Panc1 (cell line): Measurements from ENCODE around the gene ZNF892. TPM values are rescaled to one million over a fixed set of nuclear protein-coding genes. Genes with fewer than 3 reads are reported as not detected.

ENCODE experiments used
- ATAC-seq: fragments of 200-7000 bp; cut with Tn5 transposase; 2 replicates; pipeline ENCODE4 v1.9.1; 2020; ENCODE audit warnings: mild to moderate bottlenecking, moderate library complexity
- BruUV-seq: library from RNA; stranded (reverse); fragments of 400-500 nt; replicated peaks from 2 replicates; lab custom pipeline; 2021; lab: Mats Ljungman, UMichigan
- CTCF ChIA-PET: fragments of 300-600 bp; sonication (Branson Sonifier 250); formaldehyde crosslinking; loops from one replicate; lab custom pipeline; 2022; ENCODE audit warnings: antibody characterized with exemption; lab: Charles Lee
- POLR2A ChIA-PET: fragments of 300-600 bp; sonication (Branson Sonifier 250); formaldehyde crosslinking; loops from one replicate; lab custom pipeline; 2022; ENCODE audit warnings: antibody characterized with exemption; lab: Charles Lee
- DNase-seq: peaks from one replicate; pipeline ENCODE4 v3.0.0-alpha.2; 2010; ENCODE audit warnings: low read depth, low spot score
- H3K27ac ChIP-seq: 2 replicates; pipeline ENCODE4 v1.5.1; 2011; ENCODE audit warnings: mild to moderate bottlenecking, low read length, inconsistent platforms
- H3K27me3 ChIP-seq: fragments of 200-500 bp; sonication (Bioruptor generic); 2 replicates; pipeline ENCODE4 v1.6.0; 2014; ENCODE audit warnings: low read length, inconsistent platforms; ENCODE audit not compliant: control insufficient read depth, insufficient read depth
- H3K36me3 ChIP-seq: fragments of 200-500 bp; sonication (Bioruptor generic); 2 replicates; pipeline ENCODE4 v1.5.1; 2014; ENCODE audit warnings: inconsistent platforms, mild to moderate bottlenecking, low read length, moderate library complexity; ENCODE audit not compliant: control insufficient read depth, insufficient read depth
- H3K4me1 ChIP-seq: 2 replicates; pipeline ENCODE4 v1.5.1; 2011; ENCODE audit warnings: inconsistent platforms, mild to moderate bottlenecking, low read length, moderate library complexity; ENCODE audit not compliant: control insufficient read depth, insufficient read depth
- H3K4me3 ChIP-seq, 2 experiments: 2 replicates each; pipeline ENCODE4 v1.5.1; 2011 to 2012; ENCODE audit warnings: low read depth in 2 of 2, low read length in 2 of 2, mild to moderate bottlenecking in 2 of 2, inconsistent platforms in 1 of 2, moderate library complexity in 1 of 2
- H3K9me3 ChIP-seq: fragments of 200-500 bp; sonication (Bioruptor generic); 2 replicates; pipeline ENCODE4 v1.5.1; 2014; ENCODE audit warnings: low read depth, mild to moderate bottlenecking, inconsistent platforms, low read length, moderate library complexity; ENCODE audit not compliant: control insufficient read depth, insufficient read depth
- POLR2AphosphoS5 ChIP-seq: IDR thresholded peaks from 2 replicates; pipeline ENCODE4 v1.6.1; 2012; ENCODE audit warnings: mild to moderate bottlenecking, low read depth, low read length, moderate library complexity
- SIN3A ChIP-seq: IDR thresholded peaks from 2 replicates; pipeline ENCODE4 v1.6.1; 2012; ENCODE audit warnings: low read depth, mild to moderate bottlenecking, low read length, moderate library complexity, borderline replicate concordance; ENCODE audit not compliant: insufficient read depth
- TCF7L2 ChIP-seq: IDR thresholded peaks from 2 replicates; pipeline ENCODE4 v1.6.1; 2011; ENCODE audit warnings: mild to moderate bottlenecking, low read depth, low read length, inconsistent platforms
- in situ Hi-C: cut with HindIII; loops from 2 replicates; pipeline ENCODE4 v1.10.0; 2016; ENCODE audit warnings: low sequenced_read_pairs, low pct_unique_long_range_greater_than_20kb
- intact Hi-C: fragments of 100-400 bp; cut with micrococcal nuclease; formaldehyde crosslinking; loops from one replicate; pipeline ENCODE4 v1.10.0; 2022; ENCODE audit not compliant: unreplicated experiment
- total RNA-seq: library from RNA; stranded (reverse); gene quantifications from one replicate; pipeline ENCODE4 v1.2.1, GENCODE V29; 2021; ENCODE audit not compliant: unreplicated experiment
- TF ChIP-seq, protein P1 (sequence below), 2 experiments: IDR thresholded peaks; 2 replicates each; pipeline ENCODE4 v1.6.1; 2011 to 2012; ENCODE audit warnings: low read depth in 2 of 2, control low read depth in 1 of 2, low read length in 1 of 2, mild to moderate bottlenecking in 1 of 2, moderate library complexity in 1 of 2; ENCODE audit not compliant: insufficient read depth in 1 of 2
- TF ChIP-seq, protein P2 (sequence below): fragments of 450-650 bp; IDR thresholded peaks from 2 replicates; pipeline ENCODE4 v1.5.1; 2017; ENCODE audit warnings: mild to moderate bottlenecking

Gene ZNF892
- total RNA-seq, 1 experiment from 2014 or later: 8.1 TPM

GRCh38 chr2:95158891-95159619 is 48.3 kb upstream of the ZNF892 start:
- no TSS peak for BruUV-seq
- Histone ChIP-seq H3K4me3 (peak overlapping the region; percentile 68 to 74), H3K9me3 (peaks cover 42% of the 10 kb centered on the region), H3K27ac (peak overlapping the region; percentile 84), H3K36me3 (no peaks in the 10 kb centered on the region; the same call in 1 of the 2 replicates), H3K4me1 (peaks cover 8% of the 10 kb centered on the region), H3K27me3 (no peaks in the 10 kb centered on the region)
- DNase-seq (no peak), ATAC-seq (peak; percentile 82)
- ChIA-PET CTCF (no interaction called here), POLR2A (interaction anchor here (0.6 kb wide), 2 partner anchors 14 to 134 kb away, joined by 7 to 10 read pairs; partner anchors contain the start of gene MAL)
- in situ Hi-C loops (no loop called here), intact Hi-C loops (no loop called here)
- TF ChIP-seq, protein P1, sequence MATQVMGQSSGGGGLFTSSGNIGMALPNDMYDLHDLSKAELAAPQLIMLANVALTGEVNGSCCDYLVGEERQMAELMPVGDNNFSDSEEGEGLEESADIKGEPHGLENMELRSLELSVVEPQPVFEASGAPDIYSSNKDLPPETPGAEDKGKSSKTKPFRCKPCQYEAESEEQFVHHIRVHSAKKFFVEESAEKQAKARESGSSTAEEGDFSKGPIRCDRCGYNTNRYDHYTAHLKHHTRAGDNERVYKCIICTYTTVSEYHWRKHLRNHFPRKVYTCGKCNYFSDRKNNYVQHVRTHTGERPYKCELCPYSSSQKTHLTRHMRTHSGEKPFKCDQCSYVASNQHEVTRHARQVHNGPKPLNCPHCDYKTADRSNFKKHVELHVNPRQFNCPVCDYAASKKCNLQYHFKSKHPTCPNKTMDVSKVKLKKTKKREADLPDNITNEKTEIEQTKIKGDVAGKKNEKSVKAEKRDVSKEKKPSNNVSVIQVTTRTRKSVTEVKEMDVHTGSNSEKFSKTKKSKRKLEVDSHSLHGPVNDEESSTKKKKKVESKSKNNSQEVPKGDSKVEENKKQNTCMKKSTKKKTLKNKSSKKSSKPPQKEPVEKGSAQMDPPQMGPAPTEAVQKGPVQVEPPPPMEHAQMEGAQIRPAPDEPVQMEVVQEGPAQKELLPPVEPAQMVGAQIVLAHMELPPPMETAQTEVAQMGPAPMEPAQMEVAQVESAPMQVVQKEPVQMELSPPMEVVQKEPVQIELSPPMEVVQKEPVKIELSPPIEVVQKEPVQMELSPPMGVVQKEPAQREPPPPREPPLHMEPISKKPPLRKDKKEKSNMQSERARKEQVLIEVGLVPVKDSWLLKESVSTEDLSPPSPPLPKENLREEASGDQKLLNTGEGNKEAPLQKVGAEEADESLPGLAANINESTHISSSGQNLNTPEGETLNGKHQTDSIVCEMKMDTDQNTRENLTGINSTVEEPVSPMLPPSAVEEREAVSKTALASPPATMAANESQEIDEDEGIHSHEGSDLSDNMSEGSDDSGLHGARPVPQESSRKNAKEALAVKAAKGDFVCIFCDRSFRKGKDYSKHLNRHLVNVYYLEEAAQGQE (IDR thresholded peaks at IDR 0.05; ENCODE audit: insufficient read depth in 1 of 2, low read depth in 2 of 2, low read length in 1 of 2): no peak
- TF ChIP-seq, protein P2, sequence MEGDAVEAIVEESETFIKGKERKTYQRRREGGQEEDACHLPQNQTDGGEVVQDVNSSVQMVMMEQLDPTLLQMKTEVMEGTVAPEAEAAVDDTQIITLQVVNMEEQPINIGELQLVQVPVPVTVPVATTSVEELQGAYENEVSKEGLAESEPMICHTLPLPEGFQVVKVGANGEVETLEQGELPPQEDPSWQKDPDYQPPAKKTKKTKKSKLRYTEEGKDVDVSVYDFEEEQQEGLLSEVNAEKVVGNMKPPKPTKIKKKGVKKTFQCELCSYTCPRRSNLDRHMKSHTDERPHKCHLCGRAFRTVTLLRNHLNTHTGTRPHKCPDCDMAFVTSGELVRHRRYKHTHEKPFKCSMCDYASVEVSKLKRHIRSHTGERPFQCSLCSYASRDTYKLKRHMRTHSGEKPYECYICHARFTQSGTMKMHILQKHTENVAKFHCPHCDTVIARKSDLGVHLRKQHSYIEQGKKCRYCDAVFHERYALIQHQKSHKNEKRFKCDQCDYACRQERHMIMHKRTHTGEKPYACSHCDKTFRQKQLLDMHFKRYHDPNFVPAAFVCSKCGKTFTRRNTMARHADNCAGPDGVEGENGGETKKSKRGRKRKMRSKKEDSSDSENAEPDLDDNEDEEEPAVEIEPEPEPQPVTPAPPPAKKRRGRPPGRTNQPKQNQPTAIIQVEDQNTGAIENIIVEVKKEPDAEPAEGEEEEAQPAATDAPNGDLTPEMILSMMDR: no peak
- TF ChIP-seq TCF7L2 (no peak), SIN3A (no peak), POLR2AphosphoS5 (no peak)

DNA sequence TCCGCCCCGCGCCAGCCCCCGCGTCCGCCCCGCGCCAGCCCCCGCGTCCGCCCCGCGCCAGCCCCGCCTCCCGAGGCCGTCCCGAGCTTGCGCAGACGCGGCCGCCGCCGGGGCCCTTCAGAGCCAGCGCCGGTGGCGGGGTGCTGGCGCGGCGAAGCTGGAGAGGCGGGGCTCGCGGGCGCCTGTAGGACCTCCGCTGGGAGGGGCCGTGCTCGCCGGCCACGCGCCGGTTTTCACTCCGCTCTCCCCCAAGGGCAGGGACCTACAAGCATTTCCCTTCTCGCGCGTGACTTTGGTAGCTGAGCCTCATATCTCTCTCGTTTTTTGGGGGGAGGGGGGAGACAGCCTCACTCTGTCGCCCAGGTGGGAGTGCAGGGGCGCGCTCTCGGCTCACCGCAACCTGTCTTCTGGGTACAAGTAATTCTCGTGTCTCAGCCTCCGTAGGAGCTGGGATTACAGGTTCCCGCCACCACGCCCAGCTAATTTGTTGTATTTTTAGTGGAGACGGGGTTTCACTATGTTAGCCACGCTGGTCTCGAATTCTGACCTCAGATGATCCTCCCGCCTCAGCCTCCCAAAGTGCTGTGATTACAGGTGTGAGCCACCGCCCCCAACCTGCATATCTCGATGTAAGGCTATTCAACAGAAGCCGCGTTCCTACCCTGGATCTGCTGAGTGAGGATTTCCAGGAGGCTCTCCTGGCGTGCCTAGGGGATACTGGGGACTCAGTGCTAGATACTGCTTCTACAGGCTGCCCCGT is 47.5 kb upstream of the ZNF892 start, which contains the start of gene ZNF514:
Gene ZNF514, minus strand, starts transcription at position 159 of the 760 bp plus-strand sequence. CDS start 6,595 bp downstream, outside the sequence.
- in situ Hi-C loops: no loop called here
- no peak for DNase-seq
- TF ChIP-seq, protein P2: no peak
- TF ChIP-seq, protein P1 (IDR thresholded peaks at IDR 0.05; ENCODE audit: insufficient read depth in 1 of 2, low read depth in 2 of 2, low read length in 1 of 2): no peak
- TF ChIP-seq POLR2AphosphoS5 (no peak; the same call in 1 of the 2 replicates), SIN3A (no peak), TCF7L2 (no peak)

More for the DNA sequence above, 47.5 kb upstream of the ZNF892 start, which contains the start of gene ZNF514:
- Histone ChIP-seq H3K4me1 (peaks cover 13% of the 10 kb centered on the region), H3K9me3 (peaks cover 34% of the 10 kb centered on the region), H3K27me3 (no peaks in the 10 kb centered on the region), H3K36me3 (no peaks in the 10 kb centered on the region; the same call in 1 of the 2 replicates), H3K27ac (peak within 1 kb of the TSS; percentile 84), H3K4me3 (peak within 1 kb of the TSS; percentile 74)
- ATAC-seq: peak; percentile 96
- intact Hi-C loops: no loop called here
- POLR2A ChIA-PET: interaction anchor here (0.6 kb wide), 2 partner anchors 13 to 135 kb away, joined by 7 to 10 read pairs; partner anchors contain the start of gene MAL
- no TSS peak for BruUV-seq
- CTCF ChIA-PET: no interaction called here
